Keratinocyte (primary cell): ENCODE data around the gene YIPF2. TPM values are rescaled to one million over a fixed set of nuclear protein-coding genes. Genes with fewer than 3 reads are reported as not detected.

Experiments used
- DNase-seq: peaks from one replicate; pipeline ENCODE4 v3.0.0-alpha.2; 2011; ENCODE audit warnings: low read depth, missing footprints, low spot score
- FAIRE-seq: peaks from 2 replicates; lab custom pipeline; 2011; peaks lifted over from hg19 to GRCh38; lab: Jason Lieb, UNC
- H2AFZ ChIP-seq: 2 replicates; pipeline ENCODE4 v1.6.0; 2012; ENCODE audit warnings: low read length, control low read depth, inconsistent platforms; ENCODE audit not compliant: control insufficient read depth
- H3K27ac ChIP-seq: 2 replicates; pipeline ENCODE4 v1.5.1; 2011; ENCODE audit warnings: low read length; ENCODE audit not compliant: control insufficient read depth, insufficient read depth
- H3K27me3 ChIP-seq: 3 replicates; pipeline ENCODE4 v1.6.0; 2011; ENCODE audit warnings: low read length; ENCODE audit not compliant: control insufficient read depth, insufficient read depth; ENCODE audit errors: extremely low read depth
- H3K36me3 ChIP-seq, 2 experiments: 2 replicates in 1 of 2; 3 replicates in 1 of 2; pipeline ENCODE4 v1.5.1; 2011; ENCODE audit warnings: low read length in 2 of 2, mild to moderate bottlenecking in 1 of 2; ENCODE audit not compliant: control insufficient read depth in 2 of 2, insufficient read depth in 2 of 2; ENCODE audit errors: extremely low read depth in 1 of 2
- H3K4me1 ChIP-seq: 3 replicates; pipeline ENCODE4 v1.5.1; 2011; ENCODE audit warnings: low read length; ENCODE audit not compliant: control insufficient read depth, insufficient read depth; ENCODE audit errors: extremely low read depth
- H3K4me2 ChIP-seq: 3 replicates; pipeline ENCODE4 v1.6.0; 2011; ENCODE audit warnings: low read depth, low read length; ENCODE audit not compliant: control insufficient read depth, insufficient read depth; ENCODE audit errors: extremely low read depth
- H3K4me3 ChIP-seq, 3 experiments: fragments of 200-600 bp in 1 of 3; sonication (generic) in 1 of 3; 2 replicates in 2 of 3; 3 replicates in 1 of 3; pipeline ENCODE4 v1.5.1; 2011 to 2016; ENCODE audit warnings: low read length in 3 of 3, mild to moderate bottlenecking in 3 of 3, control low read depth in 2 of 3, inconsistent platforms in 1 of 3, low read depth in 1 of 3, mixed read lengths in 1 of 3, mixed run types in 1 of 3, moderate library complexity in 1 of 3; ENCODE audit not compliant: control insufficient read depth in 2 of 3, insufficient read depth in 2 of 3; ENCODE audit errors: extremely low read depth in 1 of 3
- H3K79me2 ChIP-seq: 2 replicates; pipeline ENCODE4 v1.6.0; 2012; ENCODE audit warnings: low read length; ENCODE audit not compliant: control insufficient read depth, insufficient read depth
- H3K9ac ChIP-seq: 3 replicates; pipeline ENCODE4 v1.6.0; 2011; ENCODE audit warnings: low read length; ENCODE audit not compliant: control insufficient read depth, insufficient read depth; ENCODE audit errors: extremely low read depth
- H3K9me1 ChIP-seq: 3 replicates; pipeline ENCODE4 v1.6.0; 2011; ENCODE audit warnings: low read length; ENCODE audit not compliant: control insufficient read depth, insufficient read depth; ENCODE audit errors: extremely low read depth
- H3K9me3 ChIP-seq: 2 replicates; pipeline ENCODE4 v1.5.1; 2012; ENCODE audit warnings: low read depth, low read length; ENCODE audit not compliant: control insufficient read depth
- H4K20me1 ChIP-seq: 3 replicates; pipeline ENCODE4 v1.6.0; 2011; ENCODE audit warnings: low read length; ENCODE audit not compliant: control insufficient read depth, insufficient read depth; ENCODE audit errors: extremely low read depth
- CTCF ChIP-seq, 3 experiments: IDR thresholded peaks in 1 of 3; conservative IDR thresholded peaks in 1 of 3; optimal IDR thresholded peaks in 1 of 3; 2 replicates in 2 of 3; 3 replicates in 1 of 3; pipeline versions ENCODE3 to v1.5.1; 2011; ENCODE audit warnings: low read length in 3 of 3, mild to moderate bottlenecking in 3 of 3, moderate library complexity in 2 of 3, control low read depth in 1 of 3, inconsistent platforms in 1 of 3; ENCODE audit not compliant: insufficient read depth in 2 of 3; ENCODE audit errors: extremely low read depth in 1 of 3
- EZH2 ChIP-seq: IDR thresholded peaks from one replicate; pipeline ENCODE4 v1.6.1; 2012; ENCODE audit warnings: inconsistent platforms, mild to moderate bottlenecking, low read length, moderate library complexity
- dilution Hi-C: fragments of 300-500 bp; cut with MboI; formaldehyde crosslinking; loops from one replicate; pipeline ENCODE4 v1.7.0; 2020; ENCODE audit warnings: low sequenced_read_pairs; ENCODE audit not compliant: extremely low pct_ligation_motif_present
- polyA plus RNA-seq, 5 experiments: library from polyadenylated mRNA; depleted of rRNA in 3 of 5; stranded (reverse) in 3 of 5; stranded (forward) in 1 of 5; unstranded in 1 of 5; fragments of >200 nt; gene quantifications; 1 replicate in 1 of 5; 2 replicates in 3 of 5; 3 replicates in 1 of 5; pipeline versions ENCODE4 v1.2.1 to v1.2.3, GENCODE V29; 2011 to 2012; ENCODE audit warnings: missing spikeins in 2 of 5, low read depth in 1 of 5, low replicate concordance in 1 of 5

YIPF2 gene
- polyA plus RNA-seq, 1 donor (not counting 4 experiments of a cell fraction or from before 2014, with no cell fraction given) = 26.9 TPM

- H4K20me1 ChIP-seq = peaks cover 25% of the 10 kb centered on the region
Measured at GRCh38 chr19:10971107-10971726, 42.8 kb upstream of the YIPF2 start.

GRCh38 chr19:10968527-10969135 lies 40.2 kb upstream of the YIPF2 start:
- no peak overlapping the region for H2AFZ ChIP-seq
- no peaks in the 10 kb centered on the region for H3K9me3 ChIP-seq
- H3K27me3 ChIP-seq = no peaks in the 10 kb centered on the region
- no peak for DNase-seq
- TF ChIP-seq EZH2 (no peak), CTCF (optimal IDR thresholded peaks at IDR 0.05 in 1 of 3, IDR thresholded peaks at IDR 0.05 in 1 of 3, conservative IDR thresholded peaks at IDR 0.05 in 1 of 3; ENCODE audit: extremely low read depth in 1 of 3, insufficient read depth in 2 of 3, low read length in 3 of 3) (peak; percentile 8 to 32 (median 22))
- dilution Hi-C loops = no loop called here
- no peak for FAIRE-seq
- H3K9ac ChIP-seq = no peak overlapping the region
- H3K4me2 ChIP-seq = no peak overlapping the region
- no peak overlapping the region for H3K4me3 ChIP-seq
- H4K20me1 ChIP-seq = peaks cover 28% of the 10 kb centered on the region
- H3K27ac ChIP-seq = no peak overlapping the region
- H3K79me2 ChIP-seq = peaks cover 85% of the 10 kb centered on the region
- peaks cover 2% of the 10 kb centered on the region for H3K4me1 ChIP-seq
- H3K36me3 ChIP-seq = peaks cover 0 to 3% of the 10 kb centered on the region in 2 experiments
- peaks cover 8% of the 10 kb centered on the region for H3K9me1 ChIP-seq

More at GRCh38 chr19:10971107-10971726, 42.8 kb upstream of the YIPF2 start:
- H3K4me1 ChIP-seq = peaks cover 8% of the 10 kb centered on the region
- H2AFZ ChIP-seq = no peak overlapping the region
- dilution Hi-C loops = no loop called here
- no peaks in the 10 kb centered on the region for H3K27me3 ChIP-seq
- H3K9me1 ChIP-seq = peaks cover 12% of the 10 kb centered on the region
- H3K9me3 ChIP-seq = no peaks in the 10 kb centered on the region
- H3K4me3 ChIP-seq = no peak overlapping the region
- H3K27ac ChIP-seq = no peak overlapping the region
- no peak overlapping the region for H3K4me2 ChIP-seq
- no peak for TF ChIP-seq EZH2
- no peak for TF ChIP-seq CTCF (optimal IDR thresholded peaks at IDR 0.05 in 1 of 3, IDR thresholded peaks at IDR 0.05 in 1 of 3, conservative IDR thresholded peaks at IDR 0.05 in 1 of 3; ENCODE audit: extremely low read depth in 1 of 3, insufficient read depth in 2 of 3, low read length in 3 of 3)
- FAIRE-seq = no peak
- DNase-seq = no peak
- H3K79me2 ChIP-seq = peaks cover 87% of the 10 kb centered on the region
- H3K36me3 ChIP-seq = no peaks in the 10 kb centered on the region
- H3K9ac ChIP-seq = no peak overlapping the region
